ENCODE data around the gene UNC13D.

The UNC13D gene

DNA sequence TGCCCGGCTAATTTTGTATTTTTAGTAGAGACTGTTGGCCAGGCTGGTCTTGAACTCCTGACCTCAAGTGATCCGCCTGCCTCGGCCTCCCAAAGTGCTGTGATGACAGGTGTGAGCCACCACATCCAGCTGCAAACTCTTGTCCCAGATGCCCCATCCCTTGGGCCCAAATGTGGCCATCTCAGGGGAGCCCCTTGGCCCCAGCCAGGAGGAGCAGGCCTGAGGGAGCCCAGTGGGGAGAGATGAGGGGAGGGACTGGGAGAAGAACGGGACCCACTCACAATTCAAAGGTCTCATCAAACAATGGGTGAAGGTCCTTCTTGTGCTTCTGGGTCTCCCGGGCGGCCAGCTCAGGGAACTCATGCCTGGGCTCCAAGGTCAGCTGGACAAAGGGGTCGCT is 14.5 kb downstream of the UNC13D start:
- H3K9ac ChIP-seq (ENCODE audit: low read depth, low read length): no peak overlapping the region
- peaks cover 5% of the 10 kb centered on the region; the same call in 1 of the 2 replicates for H3K36me3 ChIP-seq (ENCODE audit: insufficient read depth, low read length)
- H3K4me3 ChIP-seq (ENCODE audit: low read length): no peak overlapping the region
- H3K4me1 ChIP-seq (ENCODE audit: insufficient read depth, low read length): peaks cover 23% of the 10 kb centered on the region
- 90% methylated on average over 7 of the region's 7 CpGs for WGBS
- no peaks in the 10 kb centered on the region for H3K27me3 ChIP-seq (ENCODE audit: insufficient read depth, low read length)
- no peaks in the 10 kb centered on the region for H3K9me3 ChIP-seq (ENCODE audit: insufficient read depth, low read depth, low read length)
- no peak overlapping the region; the same call in 1 of the 2 replicates for H3K27ac ChIP-seq (ENCODE audit: low read depth, low read length)

DNA sequence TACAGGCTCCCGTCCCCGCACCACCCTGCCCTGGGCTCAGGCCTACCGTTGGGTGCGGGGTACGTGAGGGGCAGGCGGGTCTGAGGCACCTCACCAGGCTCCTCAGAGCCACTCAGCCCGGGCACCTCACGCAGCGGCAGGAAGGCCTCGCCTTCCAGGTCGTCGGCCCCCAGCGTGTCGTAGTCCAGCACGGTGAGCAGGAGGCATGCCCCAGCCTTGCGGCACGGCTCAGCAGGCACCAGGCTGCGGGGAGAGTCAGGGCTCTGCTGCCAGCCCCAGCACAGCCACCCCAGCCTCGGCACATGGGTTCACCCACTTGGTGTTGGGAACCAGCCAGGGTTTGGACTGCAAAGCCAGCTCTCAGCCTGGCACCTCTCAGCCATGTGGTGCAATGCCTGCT is 15.5 kb downstream of the UNC13D start:
- 95% methylated on average over 19 of the region's 19 CpGs for whole genome bisulfite sequencing
- Histone ChIP-seq H3K36me3 (ENCODE audit: insufficient read depth, low read length) (peaks cover 15% of the 10 kb centered on the region), H3K27me3 (ENCODE audit: insufficient read depth, low read length) (no peaks in the 10 kb centered on the region), H3K4me3 (ENCODE audit: low read length) (no peak overlapping the region), H3K4me1 (ENCODE audit: insufficient read depth, low read length) (peaks cover 23% of the 10 kb centered on the region), H3K27ac (ENCODE audit: low read depth, low read length) (no peak overlapping the region), H3K9ac (ENCODE audit: low read depth, low read length) (no peak overlapping the region), H3K9me3 (ENCODE audit: insufficient read depth, low read depth, low read length) (no peaks in the 10 kb centered on the region)

DNA sequence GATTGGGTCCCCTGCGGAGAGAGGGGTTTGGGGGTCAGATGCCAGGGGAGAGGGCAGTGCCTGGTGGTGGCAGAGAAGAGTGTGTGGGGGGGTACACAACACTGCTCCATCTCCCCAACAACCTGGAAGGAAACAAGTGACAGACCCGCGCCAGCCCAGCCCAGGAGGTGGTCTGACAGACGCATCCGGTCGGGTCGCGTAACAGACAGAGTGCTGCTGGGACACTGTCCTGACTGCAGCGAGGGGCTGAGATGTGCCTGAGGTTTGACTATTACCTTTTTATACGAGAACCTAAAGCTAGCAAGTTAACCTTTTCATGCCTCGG is 16.2 kb downstream of the UNC13D start:
- H3K36me3 ChIP-seq (ENCODE audit: insufficient read depth, low read length): peaks cover 22% of the 10 kb centered on the region
- H3K27me3 ChIP-seq (ENCODE audit: insufficient read depth, low read length): no peaks in the 10 kb centered on the region
- peak overlapping the region; percentile 24; the same call in 1 of the 2 replicates for H3K9ac ChIP-seq (ENCODE audit: low read depth, low read length)
- H3K4me3 ChIP-seq (ENCODE audit: low read length): peak overlapping the region; percentile 37
- no peak overlapping the region for H3K27ac ChIP-seq (ENCODE audit: low read depth, low read length)
- no peaks in the 10 kb centered on the region for H3K9me3 ChIP-seq (ENCODE audit: insufficient read depth, low read depth, low read length)
- 54% methylated on average over 11 of the region's 11 CpGs for WGBS
- H3K4me1 ChIP-seq (ENCODE audit: insufficient read depth, low read length): peaks cover 18% of the 10 kb centered on the region

DNA sequence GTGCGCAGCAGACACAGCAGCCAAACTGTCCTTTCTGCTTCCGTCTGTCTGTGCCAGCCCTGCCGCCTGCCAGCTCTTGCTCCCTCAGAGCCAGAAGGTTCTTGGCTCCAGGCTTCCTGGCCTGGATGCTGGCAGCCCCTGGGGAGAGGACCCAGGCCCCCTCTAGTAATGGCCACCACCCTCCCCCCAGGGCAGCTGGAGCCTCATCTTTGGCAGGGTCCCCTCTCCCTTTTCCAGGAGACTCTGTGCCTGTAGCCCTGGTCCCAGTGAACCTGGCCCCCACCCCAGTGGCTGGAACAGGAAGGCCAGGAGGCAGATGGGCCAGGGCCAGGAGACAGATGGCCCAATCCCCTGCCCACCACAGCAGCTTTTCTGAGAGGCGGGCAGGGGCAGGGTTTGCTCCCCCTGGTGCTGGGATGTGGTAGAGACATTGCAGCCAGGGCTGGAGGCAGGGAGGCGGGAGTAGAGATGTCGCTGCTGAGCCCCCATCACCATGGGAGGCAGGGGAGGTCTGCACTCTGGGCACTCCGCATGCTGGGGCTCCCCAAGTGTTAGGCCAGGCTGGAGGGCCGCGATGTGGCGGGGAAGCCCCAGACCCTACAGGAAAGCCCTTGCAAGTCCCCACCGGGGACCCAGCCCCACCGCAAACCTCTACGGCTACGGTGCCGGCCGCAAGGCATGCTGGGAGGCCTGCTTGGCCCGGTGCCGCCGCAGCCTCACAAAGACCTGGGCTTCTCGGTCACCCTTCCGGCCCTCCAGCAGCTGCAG is 16.7 kb downstream of the UNC13D start:
- peak overlapping the region; percentile 62 for H3K27ac ChIP-seq (ENCODE audit: low read depth, low read length)
- peaks cover 16% of the 10 kb centered on the region for H3K4me1 ChIP-seq (ENCODE audit: insufficient read depth, low read length)
- peak overlapping the region; percentile 37 for H3K4me3 ChIP-seq (ENCODE audit: low read length)
- 42% methylated on average over 21 of the region's 21 CpGs for WGBS
- H3K9ac ChIP-seq (ENCODE audit: low read depth, low read length): peak overlapping the region; percentile 24; the same call in 1 of the 2 replicates
- no peaks in the 10 kb centered on the region for H3K9me3 ChIP-seq (ENCODE audit: insufficient read depth, low read depth, low read length)
- no peaks in the 10 kb centered on the region for H3K27me3 ChIP-seq (ENCODE audit: insufficient read depth, low read length)
- H3K36me3 ChIP-seq (ENCODE audit: insufficient read depth, low read length): peaks cover 27% of the 10 kb centered on the region

DNA sequence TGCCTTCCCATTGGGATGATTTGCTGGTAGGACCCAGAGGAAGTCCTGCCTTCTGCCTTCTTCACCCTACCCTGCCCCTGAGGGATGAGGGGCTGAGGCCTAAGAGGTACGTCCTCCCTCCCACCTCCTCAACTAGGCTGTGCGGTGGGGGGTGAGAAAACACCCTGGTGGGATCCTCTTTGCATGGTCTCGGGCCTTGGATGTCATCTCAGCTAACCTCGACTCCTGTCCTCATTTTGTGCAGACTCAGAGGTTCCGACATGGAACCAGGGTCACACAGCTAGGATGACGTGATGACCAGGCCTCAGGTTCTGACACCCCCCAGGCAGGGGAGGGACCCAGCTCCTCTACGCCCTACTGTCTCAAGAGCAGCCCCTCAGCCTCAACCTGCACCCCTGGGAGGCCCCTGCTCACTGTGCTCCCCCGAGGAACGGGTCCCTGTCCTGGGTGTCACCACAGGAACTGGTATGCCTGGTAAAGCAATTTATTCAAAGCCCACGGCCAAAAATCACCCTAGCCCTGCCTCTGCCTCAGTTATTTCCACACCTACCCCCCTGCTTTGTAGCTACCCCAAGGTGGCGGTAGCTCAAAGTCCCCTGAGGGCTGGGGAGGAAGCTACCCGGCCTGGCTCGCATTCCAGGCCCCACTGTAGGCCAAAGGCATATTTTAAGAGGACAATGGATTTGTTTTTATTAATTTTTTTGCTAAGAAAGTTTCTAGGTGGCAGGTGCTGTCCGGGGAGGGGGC is 17.5 kb downstream of the UNC13D start:
- Histone ChIP-seq H3K9me3 (ENCODE audit: insufficient read depth, low read depth, low read length) (no peaks in the 10 kb centered on the region), H3K27me3 (ENCODE audit: insufficient read depth, low read length) (no peaks in the 10 kb centered on the region), H3K4me1 (ENCODE audit: insufficient read depth, low read length) (peaks cover 12% of the 10 kb centered on the region), H3K27ac (ENCODE audit: low read depth, low read length) (peak overlapping the region; percentile 62), H3K9ac (ENCODE audit: low read depth, low read length) (no peak overlapping the region; the same call in 1 of the 2 replicates), H3K4me3 (ENCODE audit: low read length) (no peak overlapping the region), H3K36me3 (ENCODE audit: insufficient read depth, low read length) (peaks cover 34% of the 10 kb centered on the region)
- WGBS: 89% methylated on average over 14 of the region's 14 CpGs

DNA sequence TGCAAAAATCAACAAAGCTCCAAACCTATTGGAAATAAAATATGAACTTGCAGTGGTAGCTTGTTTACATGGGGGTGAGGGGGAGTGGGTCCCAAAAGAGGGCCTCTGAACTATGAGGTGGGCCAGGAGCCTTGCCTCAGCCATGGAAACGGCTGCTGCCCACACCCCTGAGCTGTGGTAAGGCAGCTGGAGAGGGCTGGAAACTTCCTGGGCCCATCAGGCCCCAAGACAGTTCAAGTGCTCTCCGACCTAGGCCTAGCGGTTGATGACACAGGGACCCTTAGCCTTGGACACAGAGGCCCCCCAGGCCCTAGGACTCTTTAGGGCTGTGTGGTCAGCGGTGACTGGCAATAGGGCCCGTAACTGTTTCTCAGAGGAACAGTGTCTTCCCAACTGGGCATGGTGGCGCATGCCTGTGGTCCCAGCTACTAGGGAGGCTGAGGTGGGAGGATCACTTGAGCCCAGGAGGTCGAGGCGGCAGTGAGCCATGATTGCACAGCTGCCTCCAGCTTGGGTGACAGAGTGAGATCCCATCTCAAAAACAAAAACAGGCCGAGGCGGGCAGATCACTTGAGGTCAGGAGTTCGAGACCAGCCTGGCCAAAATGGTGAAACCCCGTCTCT is 18.3 kb downstream of the UNC13D start:
- H3K36me3 ChIP-seq (ENCODE audit: insufficient read depth, low read length): peaks cover 43% of the 10 kb centered on the region

DNA sequence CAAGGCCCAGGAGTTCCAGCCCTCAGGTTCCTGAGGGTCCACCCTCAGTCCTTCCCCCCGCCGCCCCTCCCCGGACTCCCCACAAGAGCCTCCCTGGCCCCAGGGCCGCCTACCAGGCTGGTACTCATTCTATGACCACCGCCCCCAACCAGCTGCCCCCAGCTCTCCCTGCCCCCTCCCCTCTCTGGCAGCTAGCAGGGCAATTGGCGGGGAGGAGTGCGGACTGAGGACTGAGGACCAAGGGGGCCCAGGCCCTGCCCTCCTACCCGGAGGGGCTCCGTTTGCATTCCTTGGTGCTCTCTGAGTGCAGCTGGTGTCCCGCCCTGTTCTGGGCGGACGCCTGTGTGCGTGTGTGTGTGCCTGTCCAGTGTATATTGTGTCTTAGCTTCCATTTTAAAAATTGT is 19.1 kb downstream of the UNC13D start:
- 96% methylated on average over 13 of the region's 13 CpGs for WGBS
- H3K4me3 ChIP-seq (ENCODE audit: low read length): no peak overlapping the region
- H3K27me3 ChIP-seq (ENCODE audit: insufficient read depth, low read length): no peaks in the 10 kb centered on the region
- H3K9me3 ChIP-seq (ENCODE audit: insufficient read depth, low read depth, low read length): no peaks in the 10 kb centered on the region
- peaks cover 50% of the 10 kb centered on the region for H3K36me3 ChIP-seq (ENCODE audit: insufficient read depth, low read length)
- no peak overlapping the region for H3K27ac ChIP-seq (ENCODE audit: low read depth, low read length)
- H3K9ac ChIP-seq (ENCODE audit: low read depth, low read length): no peak overlapping the region
- H3K4me1 ChIP-seq (ENCODE audit: insufficient read depth, low read length): peaks cover 5% of the 10 kb centered on the region

More for the DNA sequence above, 18.3 kb downstream of the UNC13D start:
- H3K27me3 ChIP-seq (ENCODE audit: insufficient read depth, low read length): no peaks in the 10 kb centered on the region
- H3K4me1 ChIP-seq (ENCODE audit: insufficient read depth, low read length): peaks cover 9% of the 10 kb centered on the region
- no peak overlapping the region for H3K27ac ChIP-seq (ENCODE audit: low read depth, low read length)
- no peak overlapping the region for H3K4me3 ChIP-seq (ENCODE audit: low read length)
- H3K9me3 ChIP-seq (ENCODE audit: insufficient read depth, low read depth, low read length): no peaks in the 10 kb centered on the region
- H3K9ac ChIP-seq (ENCODE audit: low read depth, low read length): no peak overlapping the region
- 94% methylated on average over 12 of the region's 12 CpGs for WGBS

DNA sequence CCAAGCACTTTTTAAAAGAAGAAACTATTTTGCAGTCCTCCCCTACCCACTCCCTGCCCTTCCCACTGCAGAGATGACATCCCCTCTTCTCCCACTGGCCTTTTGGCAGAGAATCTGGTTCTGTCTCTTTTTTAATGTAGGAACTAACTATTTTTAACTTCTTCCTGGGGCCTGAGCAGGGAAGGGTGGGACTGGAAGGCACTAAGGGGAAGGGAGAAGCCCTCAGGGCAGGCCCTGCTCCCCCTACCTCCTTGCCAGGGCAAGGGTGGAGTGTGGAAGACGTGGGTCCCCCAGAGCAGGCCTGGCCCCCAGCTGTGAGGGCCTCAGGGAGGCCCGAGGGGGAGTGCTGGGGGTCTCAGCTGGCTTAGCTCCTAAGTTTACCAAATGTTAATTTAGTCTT is 19.5 kb downstream of the UNC13D start:
- H3K27me3 ChIP-seq (ENCODE audit: insufficient read depth, low read length): no peaks in the 10 kb centered on the region
- no peak overlapping the region for H3K27ac ChIP-seq (ENCODE audit: low read depth, low read length)
- H3K9me3 ChIP-seq (ENCODE audit: insufficient read depth, low read depth, low read length): no peaks in the 10 kb centered on the region
- H3K9ac ChIP-seq (ENCODE audit: low read depth, low read length): no peak overlapping the region
- H3K4me3 ChIP-seq (ENCODE audit: low read length): no peak overlapping the region
- WGBS: 79% methylated on average over 2 of the region's 2 CpGs
- peaks cover 55% of the 10 kb centered on the region for H3K36me3 ChIP-seq (ENCODE audit: insufficient read depth, low read length)
- peaks cover 5% of the 10 kb centered on the region for H3K4me1 ChIP-seq (ENCODE audit: insufficient read depth, low read length)

DNA sequence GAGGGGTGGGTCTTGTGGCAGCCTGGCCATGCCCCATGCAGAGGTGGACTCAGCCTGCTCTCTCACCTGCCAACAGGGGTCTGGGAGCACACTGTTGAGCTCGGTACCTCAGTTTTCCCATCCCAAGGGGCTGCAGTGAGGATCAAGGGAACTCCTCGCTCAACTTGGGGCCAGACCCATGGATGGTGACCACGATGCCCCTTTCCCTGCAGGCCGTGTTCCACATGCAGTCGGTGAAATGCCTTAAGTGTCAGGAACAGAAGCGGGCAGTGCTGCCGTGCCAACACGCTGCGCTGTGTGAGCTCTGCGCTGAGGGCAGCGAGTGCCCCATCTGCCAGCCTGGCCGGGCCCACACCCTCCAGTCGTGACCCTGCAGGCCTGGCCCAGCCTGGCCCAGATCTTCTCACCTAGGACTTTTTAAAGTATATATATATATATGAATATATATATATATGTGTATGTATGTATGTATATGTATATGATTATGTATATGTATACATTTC is 20.1 kb downstream of the UNC13D start:
- Histone ChIP-seq H3K36me3 (ENCODE audit: insufficient read depth, low read length) (peaks cover 61% of the 10 kb centered on the region), H3K4me3 (ENCODE audit: low read length) (no peak overlapping the region), H3K9me3 (ENCODE audit: insufficient read depth, low read depth, low read length) (no peaks in the 10 kb centered on the region), H3K27ac (ENCODE audit: low read depth, low read length) (no peak overlapping the region), H3K9ac (ENCODE audit: low read depth, low read length) (no peak overlapping the region), H3K27me3 (ENCODE audit: insufficient read depth, low read length) (no peaks in the 10 kb centered on the region), H3K4me1 (ENCODE audit: insufficient read depth, low read length) (peaks cover 5% of the 10 kb centered on the region)
- 94% methylated on average over 13 of the region's 13 CpGs for WGBS

DNA sequence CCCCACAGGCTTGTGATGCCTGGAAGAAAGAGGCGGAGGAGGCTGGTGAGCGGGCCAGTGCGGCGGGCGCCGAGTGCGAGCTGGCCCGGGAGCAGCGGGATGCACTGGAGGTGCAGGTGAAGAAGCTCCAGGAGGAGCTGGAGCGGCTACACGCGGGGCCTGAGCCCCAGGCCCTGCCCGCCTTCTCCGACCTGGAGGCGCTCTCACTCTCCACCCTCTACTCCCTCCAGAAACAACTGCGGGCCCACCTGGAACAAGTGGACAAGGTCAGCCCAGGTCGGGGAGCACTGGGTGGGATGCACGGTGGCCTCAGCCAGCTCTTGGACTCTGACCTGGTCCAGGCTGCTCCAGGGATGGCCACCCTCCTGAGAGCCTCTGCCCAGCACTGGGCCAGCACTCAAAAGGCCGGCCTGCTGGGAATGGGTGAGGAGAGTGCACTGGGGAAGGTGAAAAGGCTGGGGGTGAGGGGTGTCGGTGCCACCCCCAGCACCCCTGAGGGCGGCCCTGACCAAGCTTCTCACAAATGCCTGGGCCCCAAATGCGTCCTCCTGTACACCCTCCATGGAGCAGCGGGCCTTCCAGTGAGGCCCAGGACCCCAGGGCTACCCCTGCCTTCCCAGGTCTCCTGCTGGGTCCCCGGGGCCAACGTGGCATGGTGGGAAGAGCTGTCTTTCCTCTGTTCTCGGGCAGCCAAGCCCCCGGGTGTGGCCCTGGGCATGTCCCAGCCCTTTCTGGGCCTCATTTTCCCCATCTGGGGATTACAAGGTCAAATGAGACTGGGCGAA is 20.8 kb downstream of the UNC13D start:
- Histone ChIP-seq H3K27me3 (ENCODE audit: insufficient read depth, low read length) (no peaks in the 10 kb centered on the region), H3K9me3 (ENCODE audit: insufficient read depth, low read depth, low read length) (no peaks in the 10 kb centered on the region), H3K36me3 (ENCODE audit: insufficient read depth, low read length) (peaks cover 67% of the 10 kb centered on the region), H3K4me1 (ENCODE audit: insufficient read depth, low read length) (peaks cover 5% of the 10 kb centered on the region), H3K9ac (ENCODE audit: low read depth, low read length) (no peak overlapping the region), H3K4me3 (ENCODE audit: low read length) (no peak overlapping the region), H3K27ac (ENCODE audit: low read depth, low read length) (no peak overlapping the region)
- 95% methylated on average over 28 of the region's 28 CpGs for WGBS
